Loucy (cell line): ENCODE measurements around the gene MTFR1L.

Experiments
- H2AFZ ChIP-seq: fragments of 200-600 bp; sonication (generic); 2 replicates; pipeline ENCODE4 v1.6.0; 2016; ENCODE audit warnings: antibody characterized with exemption, mild to moderate bottlenecking, low read length, moderate library complexity
- H3F3A ChIP-seq: fragments of 200-600 bp; 2 replicates; pipeline ENCODE4 v1.6.0; 2016; ENCODE audit warnings: antibody characterized with exemption, low read depth, mild to moderate bottlenecking
- H3K27me3 ChIP-seq: fragments of 200-600 bp; sonication (generic); 2 replicates; pipeline ENCODE4 v1.6.1; 2014; ENCODE audit warnings: low read length, mild to moderate bottlenecking; ENCODE audit not compliant: insufficient read depth, poor library complexity, severe bottlenecking
- H3K36me3 ChIP-seq: fragments of 200-600 bp; sonication (generic); 2 replicates; pipeline ENCODE4 v1.6.1; 2016; ENCODE audit warnings: low read length; ENCODE audit not compliant: insufficient read depth
- H3K4me1 ChIP-seq: fragments of 200-600 bp; sonication (generic); 2 replicates; pipeline ENCODE4 v1.5.1; 2014; ENCODE audit warnings: low read length, mild to moderate bottlenecking; ENCODE audit not compliant: insufficient read depth, poor library complexity, severe bottlenecking
- H3K4me2 ChIP-seq: fragments of 200-600 bp; sonication (generic); 2 replicates; pipeline ENCODE4 v1.6.0; 2014; ENCODE audit warnings: antibody characterized with exemption, low read length, low read depth, mild to moderate bottlenecking; ENCODE audit not compliant: poor library complexity, severe bottlenecking
- H3K4me3 ChIP-seq: fragments of 200-600 bp; sonication (generic); 2 replicates; pipeline ENCODE4 v1.5.1; 2014; ENCODE audit warnings: low read length, mild to moderate bottlenecking, mixed read lengths; ENCODE audit not compliant: poor library complexity, severe bottlenecking
- H3K79me2 ChIP-seq: fragments of 200-600 bp; sonication (generic); 2 replicates; pipeline ENCODE4 v1.6.1; 2014; ENCODE audit warnings: low read length; ENCODE audit not compliant: insufficient read depth
- H3K9ac ChIP-seq: fragments of 200-600 bp; sonication (generic); 2 replicates; pipeline ENCODE4 v1.6.0; 2014; ENCODE audit warnings: mild to moderate bottlenecking, low read depth, low read length, moderate library complexity; ENCODE audit not compliant: poor library complexity, severe bottlenecking
- H3K9me2 ChIP-seq: fragments of 200-600 bp; sonication (generic); replicated peaks from 2 replicates; pipeline ENCODE4 v1.6.1; 2016; ENCODE audit warnings: low read depth, low read length, mixed read lengths
- H3K9me3 ChIP-seq: fragments of 200-600 bp; sonication (generic); 2 replicates; pipeline ENCODE4 v1.6.1; 2014; ENCODE audit warnings: mild to moderate bottlenecking, antibody characterized with exemption, low read length, low read depth; ENCODE audit not compliant: insufficient read depth
- H4K20me1 ChIP-seq: fragments of 200-600 bp; sonication (generic); 2 replicates; pipeline ENCODE4 v1.6.0; 2014; ENCODE audit warnings: antibody characterized with exemption, low read length, mild to moderate bottlenecking; ENCODE audit not compliant: insufficient read depth, poor library complexity, severe bottlenecking
- EZH2phosphoT487 ChIP-seq: fragments of 200-600 bp; IDR thresholded peaks from 2 replicates; pipeline ENCODE4 v1.6.1; 2018; ENCODE audit warnings: antibody characterized with exemption, mild to moderate bottlenecking, moderate library complexity, borderline replicate concordance
- TF ChIP-seq, protein P1 (sequence below): fragments of 200-600 bp; sonication (generic); conservative IDR thresholded peaks from 2 replicates; pipeline ENCODE4 v1.5.1; 2014; ENCODE audit warnings: mild to moderate bottlenecking, antibody characterized with exemption, low read length

The MTFR1L gene

DNA sequence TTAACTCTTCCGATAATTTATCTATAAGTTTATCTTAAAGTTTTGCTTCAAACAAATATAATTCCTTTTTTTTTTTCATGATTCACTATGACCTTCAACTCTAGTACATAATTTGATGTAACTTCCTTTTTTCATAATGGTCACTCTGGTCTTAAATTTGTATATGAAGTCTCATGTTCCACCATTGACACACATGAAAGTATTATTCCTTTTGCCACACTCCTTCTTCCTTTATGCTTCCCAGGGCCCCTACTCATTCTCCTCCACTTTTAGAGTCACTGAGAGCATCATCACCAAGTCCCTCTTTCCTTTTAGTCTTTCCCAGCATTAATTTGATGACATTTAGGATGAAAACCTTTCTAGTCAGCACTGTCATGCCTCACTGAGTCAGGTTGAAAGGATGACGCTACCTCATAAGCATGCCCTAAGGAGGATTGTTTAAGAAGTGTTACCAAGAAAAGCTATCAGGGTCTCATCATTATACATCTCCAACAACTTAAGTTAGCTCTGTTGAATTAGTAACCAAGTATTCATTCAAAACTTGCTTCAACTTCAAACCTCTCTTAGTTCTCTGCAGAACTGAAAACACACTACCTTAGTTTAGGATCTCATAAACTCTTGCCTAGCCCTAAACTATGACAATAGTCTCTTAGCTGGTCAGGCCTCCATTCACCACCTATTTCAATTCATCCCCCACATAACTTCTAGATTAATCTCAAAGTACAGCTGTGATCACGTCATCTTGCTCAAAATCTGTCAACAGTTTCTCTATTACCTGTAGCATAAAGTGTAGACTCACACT is 25.0 kb downstream of the MTFR1L start:
- Histone ChIP-seq H3K9me2 (no peaks in the 10 kb centered on the region), H3K36me3 (no peaks in the 10 kb centered on the region), H3K9me3 (no peaks in the 10 kb centered on the region), H3K27me3 (no peaks in the 10 kb centered on the region), H3F3A (no peaks in the 10 kb centered on the region), H4K20me1 (no peaks in the 10 kb centered on the region), H3K4me2 (no peak overlapping the region), H2AFZ (no peak overlapping the region), H3K4me1 (peaks cover 3% of the 10 kb centered on the region), H3K9ac (no peak overlapping the region), H3K79me2 (peaks cover 20% of the 10 kb centered on the region), H3K4me3 (no peak overlapping the region)
- TF ChIP-seq, protein P1, sequence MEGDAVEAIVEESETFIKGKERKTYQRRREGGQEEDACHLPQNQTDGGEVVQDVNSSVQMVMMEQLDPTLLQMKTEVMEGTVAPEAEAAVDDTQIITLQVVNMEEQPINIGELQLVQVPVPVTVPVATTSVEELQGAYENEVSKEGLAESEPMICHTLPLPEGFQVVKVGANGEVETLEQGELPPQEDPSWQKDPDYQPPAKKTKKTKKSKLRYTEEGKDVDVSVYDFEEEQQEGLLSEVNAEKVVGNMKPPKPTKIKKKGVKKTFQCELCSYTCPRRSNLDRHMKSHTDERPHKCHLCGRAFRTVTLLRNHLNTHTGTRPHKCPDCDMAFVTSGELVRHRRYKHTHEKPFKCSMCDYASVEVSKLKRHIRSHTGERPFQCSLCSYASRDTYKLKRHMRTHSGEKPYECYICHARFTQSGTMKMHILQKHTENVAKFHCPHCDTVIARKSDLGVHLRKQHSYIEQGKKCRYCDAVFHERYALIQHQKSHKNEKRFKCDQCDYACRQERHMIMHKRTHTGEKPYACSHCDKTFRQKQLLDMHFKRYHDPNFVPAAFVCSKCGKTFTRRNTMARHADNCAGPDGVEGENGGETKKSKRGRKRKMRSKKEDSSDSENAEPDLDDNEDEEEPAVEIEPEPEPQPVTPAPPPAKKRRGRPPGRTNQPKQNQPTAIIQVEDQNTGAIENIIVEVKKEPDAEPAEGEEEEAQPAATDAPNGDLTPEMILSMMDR: no peak

GRCh38 chr1:25845664-25846063 is 25.9 kb downstream of the MTFR1L start:
- Histone ChIP-seq H3K36me3 (no peaks in the 10 kb centered on the region), H3K9me2 (no peaks in the 10 kb centered on the region), H4K20me1 (no peaks in the 10 kb centered on the region), H3K4me2 (no peak overlapping the region), H3F3A (no peaks in the 10 kb centered on the region), H3K9me3 (no peaks in the 10 kb centered on the region), H3K4me3 (no peak overlapping the region), H3K4me1 (peaks cover 3% of the 10 kb centered on the region), H3K9ac (no peak overlapping the region), H3K27me3 (no peaks in the 10 kb centered on the region), H3K79me2 (peaks cover 13% of the 10 kb centered on the region), H2AFZ (no peak overlapping the region)
- TF ChIP-seq, protein P1: no peak
- no peak for TF ChIP-seq EZH2phosphoT487

- Histone ChIP-seq H3K9me3 (no peaks in the 10 kb centered on the region), H3K4me3 (no peak overlapping the region), H3K9me2 (no peaks in the 10 kb centered on the region), H3K4me2 (no peak overlapping the region), H3F3A (no peaks in the 10 kb centered on the region), H3K4me1 (peaks cover 3% of the 10 kb centered on the region), H3K9ac (no peak overlapping the region), H3K79me2 (peaks cover 13% of the 10 kb centered on the region), H3K27me3 (no peaks in the 10 kb centered on the region), H2AFZ (no peak overlapping the region), H4K20me1 (no peaks in the 10 kb centered on the region), H3K36me3 (no peaks in the 10 kb centered on the region)
- TF ChIP-seq, protein P1: no peak
- TF ChIP-seq EZH2phosphoT487: no peak
These were observed 28.2 kb downstream of the MTFR1L start for GRCh38 chr1:25847929-25848328.
